ENCODE data around the gene CAV2.

Gene CAV2

GRCh38 chr7:116525298-116525912 is 25.9 kb downstream of the CAV2 start:
- peak; percentile 10 for DNase-seq

GRCh38 chr7:116525913-116526861 is 26.6 kb downstream of the CAV2 start:
- DNase-seq, result peak; percentile 61

GRCh38 chr7:116526897-116527296 is 27.4 kb downstream of the CAV2 start:
- DNase-seq, result no peak

- no peak for DNase-seq
These were observed 28.0 kb downstream of the CAV2 start for GRCh38 chr7:116527521-116527920.

- no peak for DNase-seq
These were observed 28.7 kb downstream of the CAV2 start for GRCh38 chr7:116528008-116528789.

- no peak for DNase-seq
These were observed 29.7 kb downstream of the CAV2 start for GRCh38 chr7:116529250-116529649.

- no peak for DNase-seq
These were observed 30.7 kb downstream of the CAV2 start for GRCh38 chr7:116530107-116530820.

GRCh38 chr7:116532102-116532688 is 32.7 kb downstream of the CAV2 start:
- no peak for DNase-seq

GRCh38 chr7:116534790-116535189 is 35.3 kb downstream of the CAV2 start:
- DNase-seq, result no peak

GRCh38 chr7:116535416-116535815 is 35.9 kb downstream of the CAV2 start:
- no peak for DNase-seq

- DNase-seq, result no peak
These were observed 38.6 kb downstream of the CAV2 start for GRCh38 chr7:116538138-116538537.

GRCh38 chr7:116539879-116540278 is 40.3 kb downstream of the CAV2 start:
- DNase-seq, result no peak

GRCh38 chr7:116540743-116541142 is 41.2 kb downstream of the CAV2 start:
- no peak for DNase-seq

GRCh38 chr7:116541951-116542350 is 42.4 kb downstream of the CAV2 start:
- no peak for DNase-seq

- DNase-seq, result no peak
These were observed 43.1 kb downstream of the CAV2 start for GRCh38 chr7:116542618-116543017.

GRCh38 chr7:116543664-116544063 is 44.1 kb downstream of the CAV2 start:
- no peak for DNase-seq

- DNase-seq, result no peak
These were observed 44.9 kb downstream of the CAV2 start for GRCh38 chr7:116544487-116544886.

- DNase-seq, result no peak
These were observed 46.0 kb downstream of the CAV2 start for GRCh38 chr7:116545411-116545993.

GRCh38 chr7:116546054-116546453 is 46.5 kb downstream of the CAV2 start:
- DNase-seq, result no peak

GRCh38 chr7:116546916-116547315 is 47.4 kb downstream of the CAV2 start:
- DNase-seq, result no peak

GRCh38 chr7:116547347-116547746 is 47.8 kb downstream of the CAV2 start:
- DNase-seq, result no peak

- no peak for DNase-seq
These were observed 49.0 kb downstream of the CAV2 start for GRCh38 chr7:116548506-116548905.

All from CD4-positive, alpha-beta T cell treated with Interleukin-6 for 4 hours (primary cell).